GM04503 (cell line): ENCODE measurements around the gene KRTAP9-2.
"Not testable (repeated sequence)": the region's sequence is repeated elsewhere in the genome, so short reads cannot be mapped to it uniquely, and the experiment has no call there.

ENCODE experiments used
- DNase-seq: peaks from one replicate; pipeline ENCODE4 v3.0.0-alpha.2; 2012; ENCODE audit warnings: low read depth

The KRTAP9-2 gene

DNA sequence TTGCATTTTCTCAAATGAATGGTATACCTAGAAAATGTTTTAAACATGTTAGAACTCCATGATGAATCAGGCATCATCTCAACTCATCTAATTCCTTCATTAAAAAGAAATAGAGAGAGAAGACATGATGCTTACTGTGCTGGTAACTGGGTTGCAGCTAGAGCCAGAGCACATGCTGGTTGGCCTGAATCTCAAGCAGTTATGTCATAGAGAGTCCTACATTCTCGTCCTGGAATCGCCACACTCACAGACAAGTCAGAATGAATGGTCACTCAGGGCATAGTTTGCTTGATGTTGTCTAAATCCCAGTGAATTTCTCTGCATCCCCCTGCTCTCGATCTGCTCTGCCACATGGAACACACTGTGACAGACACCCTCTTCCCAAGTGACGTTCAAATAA lies 10.7 kb downstream of the KRTAP9-2 start:
- DNase-seq = not testable (repeated sequence)

DNA sequence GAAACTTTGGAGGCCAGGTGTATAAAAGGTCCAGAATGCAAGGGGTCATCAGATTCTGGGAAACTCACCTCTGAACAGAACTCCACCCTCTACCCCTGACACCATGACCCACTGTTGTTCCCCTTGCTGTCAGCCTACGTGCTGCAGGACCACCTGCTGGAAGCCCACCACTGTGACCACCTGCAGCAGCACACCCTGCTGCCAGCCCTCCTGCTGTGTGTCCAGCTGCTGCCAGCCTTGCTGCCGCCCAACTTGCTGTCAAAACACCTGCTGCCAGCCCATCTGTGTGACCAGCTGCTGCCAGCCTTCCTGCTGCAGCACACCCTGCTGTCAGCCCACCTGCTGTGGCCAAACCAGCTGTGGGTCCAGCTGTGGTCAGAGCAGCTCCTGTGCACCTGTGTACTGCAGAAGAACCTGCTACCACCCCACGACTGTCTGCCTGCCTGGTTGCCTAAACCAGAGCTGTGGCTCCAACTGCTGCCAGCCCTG lies 11.5 kb downstream of the KRTAP9-2 start, which contains the start of gene KRTAP9-8:
KRTAP9-8 (plus strand) TSS at position 51 of the 489 bp plus-strand sequence; CDS start at position 104, 53 bp downstream.
- DNase-seq = not testable (repeated sequence)

DNA sequence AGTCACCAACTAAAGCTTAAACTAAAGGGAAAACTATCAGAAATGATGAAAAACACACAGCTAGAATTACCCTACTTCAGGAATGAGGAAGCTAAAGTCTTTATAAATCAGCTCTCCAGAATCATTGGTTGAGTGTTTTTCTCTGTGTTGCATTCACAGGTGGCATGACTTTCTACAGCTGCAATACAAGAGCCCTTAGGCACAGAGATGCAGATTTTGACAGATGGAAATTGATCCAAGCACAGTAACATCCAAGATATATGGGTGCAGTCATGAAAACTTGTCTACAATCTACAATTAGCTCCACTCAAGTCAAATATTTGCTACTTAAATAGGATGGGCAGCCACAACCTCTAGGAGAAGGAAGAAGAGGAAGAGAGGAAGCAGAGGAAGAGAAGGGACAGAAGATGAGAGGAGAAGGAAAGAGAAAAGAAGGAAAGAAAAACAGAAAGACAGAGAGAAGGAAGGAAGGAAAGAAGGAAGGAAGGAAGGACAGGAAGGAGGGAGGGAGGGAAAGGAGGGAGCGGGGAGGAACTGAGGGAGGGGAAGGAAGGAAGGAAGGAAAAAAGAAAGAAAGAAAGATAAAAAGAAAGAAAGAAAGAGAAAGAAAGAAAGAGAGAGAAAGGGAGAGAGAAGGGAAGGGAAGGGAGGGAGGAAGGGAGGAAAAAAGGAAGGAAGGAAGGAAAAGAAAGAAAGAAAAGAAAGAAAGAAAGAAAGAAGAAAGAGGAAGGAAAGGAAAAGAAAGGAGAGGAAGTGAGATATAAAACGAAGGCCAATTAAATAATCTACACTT lies 20.7 kb downstream of the KRTAP9-2 start:
- DNase-seq = not testable (repeated sequence)

DNA sequence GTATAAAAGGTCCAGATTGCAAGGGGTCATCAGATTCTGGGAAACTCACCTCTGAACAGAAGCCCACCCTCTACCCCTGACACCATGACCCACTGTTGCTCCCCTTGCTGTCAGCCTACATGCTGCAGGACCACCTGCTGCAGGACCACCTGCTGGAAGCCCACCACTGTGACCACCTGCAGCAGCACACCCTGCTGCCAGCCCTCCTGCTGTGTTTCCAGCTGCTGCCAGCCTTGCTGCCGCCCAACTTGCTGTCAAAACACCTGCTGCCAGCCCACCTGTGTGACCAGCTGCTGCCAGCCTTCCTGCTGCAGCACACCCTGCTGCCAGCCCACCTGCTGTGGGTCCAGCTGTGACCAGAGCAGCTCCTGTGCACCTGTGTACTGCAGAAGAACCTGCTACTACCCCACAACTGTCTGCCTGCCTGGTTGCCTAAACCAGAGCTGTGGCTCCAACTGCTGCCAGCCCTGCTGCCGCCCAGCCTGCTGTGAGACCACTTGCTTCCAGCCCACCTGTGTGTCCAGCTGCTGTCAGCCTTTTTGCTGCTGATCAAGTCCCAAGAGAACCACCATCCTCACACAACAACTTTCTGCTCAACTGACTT lies 23.3 kb downstream of the KRTAP9-2 start, which contains the start of gene KRTAP9-4:
KRTAP9-4 (plus strand) TSS at position 51 of the 604 bp plus-strand sequence; CDS start at position 85, 34 bp downstream.
- DNase-seq = not testable (repeated sequence)

DNA sequence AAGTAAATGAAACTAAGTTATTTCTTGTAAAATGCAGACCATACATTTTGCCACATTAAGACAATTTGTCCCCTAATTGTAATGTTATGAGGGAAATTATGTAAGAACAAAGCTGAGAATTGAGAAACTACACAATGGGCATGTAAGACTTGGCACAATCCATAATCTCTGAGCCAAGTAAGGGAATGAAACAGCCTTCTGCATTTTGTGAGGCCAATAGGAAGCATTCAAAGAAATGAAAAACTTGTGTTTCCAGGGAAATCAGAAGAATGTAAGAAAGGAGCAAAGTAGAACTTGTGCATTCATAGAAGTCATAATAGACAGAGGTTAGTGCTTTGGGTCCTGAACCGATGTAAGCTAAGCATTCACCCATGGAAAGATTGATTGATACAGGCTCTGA lies 24.8 kb downstream of the KRTAP9-2 start:
- DNase-seq = no peak

DNA sequence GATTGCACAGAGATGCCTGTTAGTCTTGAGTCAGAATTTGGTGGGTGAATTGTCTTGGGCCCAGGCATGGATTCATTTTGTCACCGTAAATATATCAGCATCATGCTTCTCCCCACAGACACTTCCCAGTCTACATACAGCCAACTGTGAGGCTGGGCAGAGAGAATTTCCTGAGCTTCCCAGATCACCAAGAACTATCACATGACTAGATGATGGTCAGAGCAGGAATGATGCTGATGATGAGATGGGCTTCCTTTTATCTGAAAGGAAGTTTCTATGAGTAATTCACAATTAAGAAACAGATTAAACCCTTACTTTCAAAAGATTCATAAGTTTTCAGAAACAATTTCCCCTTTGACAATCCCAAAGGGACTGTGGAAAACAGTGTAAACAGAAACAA lies 28.4 kb downstream of the KRTAP9-2 start:
- DNase-seq = no peak

DNA sequence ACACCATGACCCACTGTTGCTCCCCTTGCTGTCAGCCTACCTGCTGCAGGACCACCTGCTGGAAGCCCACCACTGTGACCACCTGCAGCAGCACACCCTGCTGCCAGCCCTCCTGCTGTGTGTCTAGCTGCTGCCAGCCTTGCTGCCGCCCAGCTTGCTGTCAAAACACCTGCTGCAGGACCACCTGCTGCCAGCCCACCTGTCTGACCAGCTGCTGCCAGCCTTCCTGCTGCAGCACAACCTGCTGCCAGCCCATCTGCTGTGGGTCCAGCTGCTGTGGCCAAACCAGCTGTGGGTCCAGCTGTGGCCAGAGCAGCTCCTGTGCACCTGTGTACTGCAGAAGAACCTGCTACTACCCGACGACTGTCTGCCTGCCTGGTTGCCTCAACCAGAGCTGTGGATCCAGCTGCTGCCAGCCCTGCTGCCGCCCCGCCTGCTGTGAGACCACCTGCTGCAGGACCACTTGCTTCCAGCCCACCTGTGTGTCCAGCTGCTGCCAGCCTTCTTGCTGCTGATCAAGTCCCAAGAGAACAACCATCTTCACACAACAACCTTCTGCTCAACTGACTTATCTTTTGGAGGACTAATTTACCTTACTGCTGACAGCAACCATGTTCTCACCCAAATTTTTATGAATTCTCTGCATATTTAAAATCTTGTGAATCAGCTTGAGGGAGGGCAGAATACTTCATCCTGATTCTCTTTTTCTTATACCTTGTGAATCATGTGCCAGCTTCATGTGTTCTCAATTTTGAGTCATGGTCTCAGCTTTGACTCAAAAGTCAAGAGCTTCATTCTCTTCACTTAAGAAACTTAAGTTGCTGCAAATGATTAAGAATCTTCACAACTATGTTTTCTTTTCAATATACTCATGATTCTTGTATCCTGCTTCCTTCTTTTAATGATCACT lies 29.2 kb downstream of the KRTAP9-2 start, which contains the start of gene KRTAP9-9:
KRTAP9-9 (plus strand) TSS at position 4 of the 910 bp plus-strand sequence.
- not testable (repeated sequence) for DNase-seq

DNA sequence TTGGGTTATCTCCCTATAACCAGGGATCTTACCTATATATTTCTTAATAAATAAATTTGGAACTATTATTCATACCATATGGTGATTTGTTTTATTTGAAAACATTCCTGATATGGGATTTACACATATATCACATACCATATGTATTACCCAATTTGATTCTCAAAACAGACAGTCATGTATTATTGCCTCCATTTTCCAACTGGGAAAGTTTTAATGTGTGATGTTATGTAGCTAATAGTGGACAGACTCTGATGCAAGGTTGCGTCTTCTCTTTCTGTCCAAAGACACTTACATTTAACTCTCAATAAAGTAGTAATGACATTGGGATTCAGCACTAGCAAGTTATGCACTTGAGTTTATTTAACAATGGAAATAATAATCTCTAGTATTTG lies 29.8 kb downstream of the KRTAP9-2 start:
- DNase-seq = no peak

DNA sequence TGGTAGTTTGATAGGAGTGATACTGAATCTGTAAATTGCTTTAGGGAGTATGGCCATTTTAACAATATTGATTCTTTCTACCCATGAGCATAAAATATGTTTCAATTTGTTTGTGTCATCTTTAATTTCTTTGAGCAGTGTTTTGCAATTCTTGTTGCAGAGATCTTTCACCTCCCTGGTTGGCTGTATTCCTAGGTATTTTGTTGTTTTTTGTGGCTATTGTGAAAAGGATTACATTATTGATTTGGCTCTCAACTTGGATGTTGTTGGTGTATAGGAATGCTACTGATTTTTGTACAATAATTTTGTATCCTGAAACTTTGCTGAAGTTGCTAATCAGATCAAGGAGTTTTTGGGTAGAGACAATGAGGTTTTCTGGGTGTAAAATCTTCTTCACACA lies 32.0 kb downstream of the KRTAP9-2 start:
- DNase-seq = peak; percentile 15

DNA sequence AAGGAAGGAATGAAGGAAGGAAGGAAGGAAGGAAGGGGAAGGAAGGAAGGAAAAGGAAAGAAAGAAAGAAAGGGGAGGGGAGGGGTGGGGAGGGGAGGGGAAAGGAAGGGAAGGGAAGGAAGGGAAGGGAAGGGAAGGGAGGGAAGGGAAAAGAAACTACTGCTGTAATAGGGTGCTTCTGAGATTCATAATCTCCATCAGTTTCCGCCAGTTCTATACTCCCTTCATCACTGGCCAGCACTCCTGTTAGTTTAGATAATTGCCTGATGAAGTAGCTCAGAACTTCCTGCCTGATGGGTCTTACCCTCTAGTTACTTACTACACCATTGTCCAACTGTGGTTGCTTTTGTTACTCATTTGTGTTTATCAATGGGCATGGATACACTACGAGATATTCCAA lies 36.8 kb downstream of the KRTAP9-2 start:
- DNase-seq = no peak

DNA sequence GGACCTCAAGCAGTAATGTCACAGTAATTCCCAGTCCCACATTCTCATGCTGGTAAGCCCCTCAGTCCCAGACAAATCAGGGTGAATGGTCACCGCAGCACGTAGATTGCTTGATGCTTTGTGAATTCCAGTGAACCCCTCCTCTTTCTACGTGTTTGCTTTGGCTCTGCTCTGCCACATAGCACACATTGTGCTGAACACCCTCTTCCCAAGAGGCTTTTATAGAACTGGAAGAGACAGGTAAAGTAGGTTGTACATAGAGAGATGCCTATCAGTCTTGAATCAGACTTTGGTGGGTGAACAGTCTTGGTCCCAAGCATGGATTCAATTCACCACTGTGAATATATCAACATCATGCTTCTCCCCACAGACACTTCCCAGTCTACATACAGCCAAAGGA lies 38.2 kb downstream of the KRTAP9-2 start:
- DNase-seq = no peak

DNA sequence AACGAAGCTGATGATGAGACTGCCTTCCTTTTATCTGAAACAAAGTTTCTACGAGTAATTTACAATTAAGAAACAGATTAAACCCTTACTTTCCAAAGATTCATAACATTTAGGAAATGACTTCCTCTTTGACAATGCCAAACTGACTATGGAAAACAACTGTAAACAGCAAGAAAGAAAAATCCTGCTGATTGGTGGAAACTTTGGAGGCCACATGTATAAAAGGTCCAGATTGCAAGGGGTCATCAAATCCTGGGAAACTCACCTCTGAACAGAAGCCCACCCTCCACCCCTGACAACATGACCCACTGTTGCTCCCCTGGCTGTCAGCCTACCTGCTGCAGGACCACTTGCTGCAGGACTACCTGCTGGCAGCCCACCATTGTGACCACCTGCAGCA lies 38.6 kb downstream of the KRTAP9-2 start, which contains the start of gene KRTAP9-6:
KRTAP9-6 (plus strand) TSS at position 301 of the 400 bp plus-strand sequence; CDS start at position 301, 0 bp downstream.
- no peak for DNase-seq

DNA sequence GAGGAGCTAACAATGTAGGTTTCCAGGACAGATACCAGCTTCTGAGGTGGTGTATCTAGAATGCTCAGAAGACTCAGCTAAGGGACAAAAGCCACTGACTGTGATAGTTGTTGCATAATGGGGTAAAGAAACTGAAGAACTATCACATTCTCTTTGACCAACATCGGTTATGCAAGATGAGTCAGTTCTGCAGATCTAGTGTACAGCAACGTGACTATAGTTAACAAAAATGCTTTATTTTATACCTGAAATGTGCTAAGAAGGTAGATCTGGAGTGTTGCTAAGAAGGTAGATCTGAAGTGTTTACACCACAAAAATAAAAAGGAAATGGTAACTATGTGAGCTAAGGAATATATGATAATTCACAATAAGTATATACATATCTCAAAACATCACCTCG lies 41.3 kb downstream of the KRTAP9-2 start:
- DNase-seq = no peak

DNA sequence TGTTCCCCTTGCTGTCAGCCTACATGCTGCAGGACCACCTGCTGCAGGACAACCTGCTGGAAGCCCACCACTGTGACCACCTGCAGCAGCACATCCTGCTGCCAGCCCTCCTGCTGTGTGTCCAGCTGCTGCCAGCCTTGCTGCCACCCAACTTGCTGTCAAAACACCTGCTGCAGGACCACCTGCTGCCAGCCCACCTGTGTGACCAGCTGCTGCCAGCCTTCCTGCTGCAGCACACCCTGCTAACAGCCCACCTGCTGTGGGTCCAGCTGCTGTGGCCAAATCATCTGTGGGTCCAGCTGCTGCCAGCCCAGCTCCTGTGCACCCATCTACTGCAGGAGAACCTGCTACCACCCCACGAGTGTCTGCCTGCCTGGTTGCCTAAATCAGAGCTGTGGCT lies 44.9 kb downstream of the KRTAP9-2 start:
- DNase-seq = not testable (repeated sequence)

DNA sequence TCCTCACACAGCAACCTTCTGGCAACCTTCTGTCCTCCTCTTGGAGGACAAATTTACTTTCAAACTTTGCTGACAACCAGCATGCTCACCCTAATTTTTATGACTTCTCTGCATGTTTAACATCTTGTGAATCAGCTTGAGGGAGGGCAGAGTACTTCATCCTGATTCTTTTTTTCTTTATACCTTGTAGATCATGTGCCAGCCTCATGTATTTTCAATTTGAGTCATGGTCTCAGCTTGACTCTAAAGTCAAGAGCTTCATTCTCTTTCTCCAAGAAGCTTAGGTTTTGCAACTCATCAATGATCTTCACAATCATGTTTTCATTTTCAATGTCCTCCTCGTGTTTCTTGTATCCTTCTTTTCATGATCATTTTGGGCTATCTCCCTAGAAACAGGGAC lies 45.4 kb downstream of the KRTAP9-2 start:
- no peak for DNase-seq

DNA sequence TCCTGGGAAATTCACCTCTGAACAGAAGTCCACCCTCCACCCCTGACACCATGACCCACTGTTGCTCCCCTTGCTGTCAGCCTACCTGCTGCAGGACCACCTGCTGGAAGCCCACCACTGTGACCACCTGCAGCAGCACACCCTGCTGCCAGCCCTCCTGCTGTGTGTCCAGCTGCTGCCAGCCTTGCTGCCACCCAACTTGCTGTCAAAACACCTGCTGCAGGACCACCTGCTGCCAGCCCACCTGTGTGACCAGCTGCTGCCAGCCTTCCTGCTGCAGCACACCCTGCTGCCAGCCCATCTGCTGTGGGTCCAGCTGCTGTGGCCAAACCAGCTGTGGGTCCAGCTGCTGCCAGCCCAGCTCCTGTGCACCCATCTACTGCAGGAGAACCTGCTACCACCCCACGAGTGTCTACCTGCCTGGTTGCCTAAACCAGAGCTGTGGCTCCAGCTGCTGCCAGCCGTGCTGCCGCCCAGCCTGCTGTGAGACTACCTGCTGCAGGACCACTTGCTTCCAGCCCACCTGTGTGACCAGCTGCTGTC lies 49.3 kb downstream of the KRTAP9-2 start, which contains the start of gene KRTAP9-7:
KRTAP9-7 (plus strand) TSS at position 51 of the 543 bp plus-strand sequence; CDS start at position 51, 0 bp downstream.
- not testable (repeated sequence) for DNase-seq
